Measurements from ENCODE around the gene RMDN3.

The RMDN3 gene

GRCh38 chr15:40754883-40755811 lies at the start of gene RMDN3:
Gene RMDN3, minus strand, starts transcription at chr15:40755254. Its CDS starts 471 bp downstream, at chr15:40754783.
- peak; percentile 87 to 92 for DNase-seq (ENCODE audit: low read depth in 1 of 2, low spot score in 1 of 2)

GRCh38 chr15:40803688-40804087 lies 48.6 kb upstream of the RMDN3 start:
- DNase-seq (ENCODE audit: low read depth in 1 of 2, low spot score in 1 of 2), result no peak

GRCh38 chr15:40803076-40803475 lies 48.0 kb upstream of the RMDN3 start:
- no peak for DNase-seq (ENCODE audit: low read depth in 1 of 2, low spot score in 1 of 2)

GRCh38 chr15:40799523-40799922 lies 44.5 kb upstream of the RMDN3 start:
- no peak for DNase-seq (ENCODE audit: low read depth in 1 of 2, low spot score in 1 of 2)

- no peak for DNase-seq (ENCODE audit: low read depth in 1 of 2, low spot score in 1 of 2)
These were observed 41.5 kb upstream of the RMDN3 start for GRCh38 chr15:40796512-40796911.

- DNase-seq (ENCODE audit: low read depth in 1 of 2, low spot score in 1 of 2), result no peak
These were observed 41.0 kb upstream of the RMDN3 start for GRCh38 chr15:40796041-40796440.

- DNase-seq (ENCODE audit: low read depth in 1 of 2, low spot score in 1 of 2), result no peak
These were observed 38.3 kb upstream of the RMDN3 start for GRCh38 chr15:40793216-40793989.

- no peak for DNase-seq (ENCODE audit: low read depth in 1 of 2, low spot score in 1 of 2)
These were observed 37.3 kb upstream of the RMDN3 start for GRCh38 chr15:40792394-40792793.

GRCh38 chr15:40790718-40791117 lies 35.7 kb upstream of the RMDN3 start:
- no peak for DNase-seq (ENCODE audit: low read depth in 1 of 2, low spot score in 1 of 2)

- DNase-seq (ENCODE audit: low read depth in 1 of 2, low spot score in 1 of 2), result no peak
These were observed 34.9 kb upstream of the RMDN3 start for GRCh38 chr15:40789999-40790398.

- no peak for DNase-seq (ENCODE audit: low read depth in 1 of 2, low spot score in 1 of 2)
These were observed 34.1 kb upstream of the RMDN3 start for GRCh38 chr15:40789119-40789518.

- no peak for DNase-seq (ENCODE audit: low read depth in 1 of 2, low spot score in 1 of 2)
These were observed 32.9 kb upstream of the RMDN3 start for GRCh38 chr15:40787991-40788390.

GRCh38 chr15:40787344-40787841 lies 32.3 kb upstream of the RMDN3 start:
- peak in 1 of 2 donors; percentile 33 for DNase-seq (ENCODE audit: low read depth in 1 of 2, low spot score in 1 of 2)

GRCh38 chr15:40785814-40786213 lies 30.8 kb upstream of the RMDN3 start:
- no peak for DNase-seq (ENCODE audit: low read depth in 1 of 2, low spot score in 1 of 2)

- no peak for DNase-seq (ENCODE audit: low read depth in 1 of 2, low spot score in 1 of 2)
These were observed 30.1 kb upstream of the RMDN3 start for GRCh38 chr15:40785164-40785563.

- peak; percentile 65 to 71 for DNase-seq (ENCODE audit: low read depth in 1 of 2, low spot score in 1 of 2)
These were observed 27.7 kb upstream of the RMDN3 start for GRCh38 chr15:40782609-40783227.

- DNase-seq (ENCODE audit: low read depth in 1 of 2, low spot score in 1 of 2), result no peak
These were observed 21.6 kb upstream of the RMDN3 start for GRCh38 chr15:40776537-40777141.

GRCh38 chr15:40775740-40776536 lies 20.9 kb upstream of the RMDN3 start:
- no peak for DNase-seq (ENCODE audit: low read depth in 1 of 2, low spot score in 1 of 2)

GRCh38 chr15:40775007-40775406 lies 20.0 kb upstream of the RMDN3 start:
- no peak for DNase-seq (ENCODE audit: low read depth in 1 of 2, low spot score in 1 of 2)

GRCh38 chr15:40773902-40774301 lies 18.8 kb upstream of the RMDN3 start:
- DNase-seq (ENCODE audit: low read depth in 1 of 2, low spot score in 1 of 2), result no peak

All from stimulated activated CD4-positive, alpha-beta T cell treated with anti-CD3 and anti-CD28 coated beads, Interleukin-15, amount 100 ng/mL, for 1 hour (primary cell).